Activated T-cell treated with anti-CD3 and anti-CD28 coated beads for 48 hours (primary cell): ENCODE data around the gene TMPRSS6.
A peak's percentile ranks its signal among the peaks of the same experiment; 100 is the strongest.
"Not testable (repeated sequence)": the region's sequence is repeated elsewhere in the genome, so short reads cannot be mapped to it uniquely, and the experiment has no call there.

Experiments
- DNase-seq: peaks from one replicate; pipeline ENCODE4 v3.0.0-alpha.2; 2020; ENCODE audit warnings: low read depth

TMPRSS6 gene

GRCh38 chr22:37088108-37088605, 21.4 kb downstream of the TMPRSS6 start:
- no peak for DNase-seq

GRCh38 chr22:37086184-37086583, 23.3 kb downstream of the TMPRSS6 start:
- DNase-seq: no peak

DNA sequence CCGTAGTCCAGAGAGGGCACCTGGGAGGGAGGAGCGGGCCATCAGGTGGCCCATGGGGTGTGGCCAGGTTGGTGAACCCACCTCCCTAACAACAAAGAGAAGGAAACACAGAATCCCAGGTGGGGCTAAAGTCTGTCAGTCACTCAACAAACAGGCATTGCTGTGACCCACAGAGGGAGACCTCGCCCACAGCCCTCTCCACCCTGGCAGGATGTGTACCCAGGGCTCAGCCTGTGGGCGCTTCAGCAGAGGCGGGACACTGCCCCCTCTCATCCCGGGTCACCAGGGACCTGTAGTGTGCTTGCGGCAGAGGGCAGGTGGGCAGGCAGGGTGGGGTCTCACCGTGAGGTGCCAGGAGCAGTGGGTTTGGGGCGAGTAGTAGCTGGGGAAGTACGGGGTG, 25.1 kb downstream of the TMPRSS6 start:
- no peak for DNase-seq

- DNase-seq: no peak
Measured at GRCh38 chr22:37083914-37084313, 25.6 kb downstream of the TMPRSS6 start.

GRCh38 chr22:37082251-37082873, 27.2 kb downstream of the TMPRSS6 start:
- peak; percentile 56 for DNase-seq

DNA sequence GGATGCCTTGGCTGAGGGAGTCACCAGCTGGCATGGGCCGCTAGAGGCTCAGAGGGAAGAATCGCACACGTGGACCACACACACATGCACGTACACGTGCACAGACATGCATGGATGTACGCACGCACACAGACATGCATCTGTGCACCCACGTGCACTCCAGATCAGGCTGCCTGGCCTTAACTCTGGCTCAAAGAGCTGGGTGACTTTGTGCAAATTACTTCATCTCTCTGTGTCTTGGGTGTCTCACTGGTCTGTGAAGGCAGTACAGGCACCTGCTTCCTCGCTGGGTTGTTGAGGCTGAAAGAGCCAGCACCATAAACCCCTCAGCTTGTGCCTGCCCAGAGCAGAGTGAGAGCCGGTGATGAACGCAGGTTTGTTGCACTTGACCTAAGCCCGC, 28.7 kb downstream of the TMPRSS6 start:
- DNase-seq: no peak

DNA sequence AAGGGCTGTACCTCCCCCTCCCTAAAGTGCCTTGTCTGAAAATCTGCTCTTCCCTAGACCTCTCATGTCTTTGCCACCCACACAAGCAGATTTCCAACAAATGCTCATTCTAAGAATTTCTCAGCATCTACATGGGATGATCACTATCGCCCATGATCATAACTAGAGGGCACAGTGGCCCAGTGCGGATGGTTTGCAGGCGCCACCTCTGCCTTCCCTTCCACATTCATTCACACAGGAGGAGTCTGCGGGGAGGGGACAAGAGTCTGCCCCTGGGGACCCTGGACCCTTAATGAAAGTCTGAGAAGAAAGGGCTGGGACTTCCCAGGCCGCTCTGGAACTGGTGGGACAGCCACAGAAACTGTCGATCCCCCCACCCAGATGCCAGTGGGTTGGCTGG, 29.1 kb downstream of the TMPRSS6 start:
- DNase-seq: no peak

DNA sequence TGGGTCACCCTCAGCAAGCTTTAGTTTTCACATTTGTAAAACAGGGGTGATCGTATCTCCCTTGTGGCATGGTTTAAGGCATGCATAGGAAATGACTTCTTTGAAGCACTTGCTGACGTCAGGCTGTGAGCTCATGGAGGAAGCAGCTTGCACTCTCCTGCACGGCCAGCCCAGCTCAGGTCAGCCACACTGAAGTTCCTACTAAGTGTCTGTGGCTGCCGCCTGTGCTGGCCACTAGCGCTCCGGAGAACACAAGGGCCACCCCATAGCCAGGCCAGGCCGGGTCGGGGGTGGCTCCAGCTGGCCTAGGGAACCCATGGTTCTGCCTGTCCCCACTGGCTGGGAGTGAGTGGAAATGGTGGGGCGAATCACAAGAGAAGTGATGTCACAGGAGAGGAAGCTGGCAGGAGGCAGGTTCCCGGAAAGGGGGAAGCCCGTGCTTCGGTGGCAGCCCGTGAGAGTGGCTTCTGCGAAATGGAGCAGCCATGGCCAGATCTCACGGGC, 29.8 kb downstream of the TMPRSS6 start:
- DNase-seq: peak; percentile 76

DNA sequence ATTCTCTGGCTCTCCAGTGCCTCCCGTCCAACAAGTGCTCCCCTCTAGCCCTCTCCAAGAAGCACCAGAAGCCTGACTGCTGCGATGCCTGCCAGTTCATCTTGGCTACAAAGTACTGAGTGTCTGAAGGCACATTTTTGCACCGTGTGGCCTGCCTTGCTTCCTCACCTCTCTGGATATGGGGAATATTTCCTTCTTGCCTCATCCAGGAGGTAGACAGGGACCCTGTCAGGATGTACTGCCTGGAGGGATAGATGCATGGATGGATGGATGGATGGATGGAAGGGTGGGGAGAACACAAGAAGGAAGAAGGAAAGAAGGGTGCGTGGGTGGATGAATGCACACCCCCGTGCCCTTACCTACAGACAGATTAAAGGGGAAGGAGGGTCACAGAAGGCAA, 30.4 kb downstream of the TMPRSS6 start:
- no peak for DNase-seq

- DNase-seq: peak; percentile 87
Measured at GRCh38 chr22:37077802-37078448, 31.6 kb downstream of the TMPRSS6 start.

- DNase-seq: no peak
Measured at GRCh38 chr22:37075822-37076433, 33.6 kb downstream of the TMPRSS6 start.

- DNase-seq: no peak
Measured at GRCh38 chr22:37075046-37075445, 34.5 kb downstream of the TMPRSS6 start.

DNA sequence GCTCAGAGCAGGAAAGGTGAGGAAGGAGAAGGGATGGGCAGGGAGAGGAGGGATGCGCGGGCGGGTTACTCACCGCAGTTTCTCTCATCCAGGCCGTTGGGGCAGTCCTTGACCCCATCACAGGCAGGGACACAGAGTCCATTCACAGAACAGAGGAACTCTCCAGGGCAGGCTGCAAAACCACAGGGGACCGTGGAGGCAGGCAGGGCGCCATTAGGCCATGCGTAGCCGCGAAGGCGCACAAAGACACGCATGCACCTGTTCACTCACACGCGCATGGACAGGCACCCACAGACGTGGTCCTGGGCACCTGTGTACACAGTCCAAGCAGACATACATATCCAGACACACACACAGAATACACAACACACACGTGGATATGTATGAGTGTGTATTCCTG, 35.0 kb downstream of the TMPRSS6 start:
- no peak for DNase-seq

DNA sequence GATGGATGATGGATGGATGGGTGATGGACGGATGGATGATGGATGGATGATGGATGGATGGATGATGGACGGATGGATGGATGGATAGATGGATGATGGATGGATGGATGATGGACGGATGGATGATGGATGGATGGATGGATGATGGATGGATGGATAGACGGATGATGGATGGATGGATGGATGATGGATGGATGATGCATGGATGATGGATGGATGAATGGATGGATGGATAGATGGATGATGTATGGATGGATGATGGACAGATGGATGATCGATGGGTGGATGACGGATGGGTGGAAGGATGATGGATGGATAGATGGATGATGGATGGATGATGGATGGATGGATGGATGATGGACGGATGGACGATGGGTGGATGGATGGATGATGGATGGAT, 36.8 kb downstream of the TMPRSS6 start:
- DNase-seq: no peak

GRCh38 chr22:37071850-37072592, 37.5 kb downstream of the TMPRSS6 start:
- DNase-seq: not testable (repeated sequence)

- DNase-seq: no peak
Measured at GRCh38 chr22:37070744-37071143, 38.8 kb downstream of the TMPRSS6 start.

GRCh38 chr22:37070334-37070733, 39.2 kb downstream of the TMPRSS6 start:
- DNase-seq: no peak

DNA sequence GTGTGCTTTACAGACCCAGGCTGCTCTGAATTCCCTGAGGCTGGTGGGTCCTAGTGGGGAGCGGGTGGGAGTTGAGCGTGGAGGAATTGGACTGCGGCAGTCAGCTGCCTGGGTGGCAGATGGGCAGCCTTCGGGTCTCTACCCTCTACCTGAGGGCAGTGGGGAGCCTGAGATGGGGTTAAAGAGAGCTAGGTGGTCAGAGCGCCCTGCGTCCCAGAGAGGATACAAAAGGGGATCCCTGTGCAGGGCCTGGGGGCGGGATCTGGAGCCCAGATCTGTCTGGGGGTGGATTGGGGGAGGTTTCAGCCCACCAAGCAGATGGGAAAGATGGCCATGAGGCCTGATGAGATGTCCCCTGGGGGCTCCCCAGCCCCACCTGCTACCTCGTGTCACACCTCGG, 39.8 kb downstream of the TMPRSS6 start:
- DNase-seq: no peak

- DNase-seq: no peak
Measured at GRCh38 chr22:37069319-37069718, 40.2 kb downstream of the TMPRSS6 start.

- DNase-seq: no peak
Measured at GRCh38 chr22:37068859-37069258, 40.7 kb downstream of the TMPRSS6 start.

GRCh38 chr22:37067428-37067827, 42.1 kb downstream of the TMPRSS6 start:
- no peak for DNase-seq

DNA sequence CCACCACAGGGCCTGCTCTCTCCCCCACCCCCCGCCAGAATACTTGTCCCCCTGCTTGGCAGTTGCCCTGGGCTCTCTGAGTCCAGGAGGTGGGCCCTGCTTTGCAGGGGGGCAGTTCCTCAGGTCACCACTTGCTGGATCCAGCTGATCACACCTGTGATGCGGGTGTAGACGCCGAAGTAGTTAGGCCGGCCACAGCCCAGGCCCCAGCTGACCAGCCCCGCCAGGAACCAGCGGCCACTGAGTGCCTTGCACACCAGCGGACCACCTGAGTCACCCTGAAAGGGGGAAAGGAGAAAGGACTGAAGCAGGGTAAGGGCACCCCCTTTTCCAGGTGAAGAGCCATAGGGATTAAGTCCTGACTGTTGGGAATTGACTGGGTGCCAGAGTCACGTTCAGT, 43.6 kb downstream of the TMPRSS6 start:
- DNase-seq: no peak

DNA sequence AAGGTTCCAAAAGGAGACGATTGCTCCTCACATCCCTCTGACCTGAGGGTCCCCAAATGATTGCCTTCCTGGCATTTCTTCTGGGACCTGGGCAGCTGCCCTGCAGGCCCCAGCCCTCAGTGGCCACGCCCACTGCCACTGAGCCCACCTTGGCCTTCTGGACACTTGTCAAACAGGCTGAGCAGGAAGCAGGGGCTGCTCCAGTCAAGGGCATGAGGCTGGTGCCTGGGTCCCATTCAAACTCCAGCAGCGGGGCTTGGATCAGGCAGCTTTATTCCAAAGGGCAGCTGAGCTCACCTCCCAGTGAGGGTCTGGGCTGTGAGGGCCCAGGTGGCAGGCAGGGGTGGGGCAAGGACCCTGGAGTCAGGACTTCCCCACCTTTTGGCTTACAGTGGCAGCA, 44.3 kb downstream of the TMPRSS6 start:
- no peak for DNase-seq
